Loucy (cell line): Measurements from ENCODE around the gene FAM222A.

Experiments
- CTCF ChIP-seq: fragments of 200-600 bp; sonication (generic); conservative IDR thresholded peaks from 2 replicates; pipeline ENCODE4 v1.5.1; 2014; ENCODE audit warnings: mild to moderate bottlenecking, antibody characterized with exemption, low read length
- EZH2phosphoT487 ChIP-seq: fragments of 200-600 bp; IDR thresholded peaks from 2 replicates; pipeline ENCODE4 v1.6.1; 2018; ENCODE audit warnings: antibody characterized with exemption, mild to moderate bottlenecking, moderate library complexity, borderline replicate concordance

GRCh38 chr12:109673379-109673778, 40.2 kb upstream of the FAM222A start:
- TF ChIP-seq CTCF (no peak), EZH2phosphoT487 (no peak)
